Fibroblast of the aortic adventitia (primary cell): Measurements from ENCODE around the gene CDH23. TPM values are rescaled to one million over a fixed set of nuclear protein-coding genes. Genes with fewer than 3 reads are reported as not detected.

Experiments used
- DNase-seq: peaks from one replicate; pipeline ENCODE4 v3.0.0-alpha.2; 2010; ENCODE audit warnings: low read depth
- H3K4me3 ChIP-seq: 2 replicates; pipeline ENCODE4 v1.5.1; 2011; ENCODE audit warnings: low read depth, mild to moderate bottlenecking, control low read depth, low read length, moderate library complexity
- total RNA-seq: library from RNA; depleted of rRNA; stranded (reverse); fragments of >200 nt; gene quantifications from 2 replicates; pipeline ENCODE4 v1.2.3, GENCODE V29; 2012; ENCODE audit warnings: low replicate concordance
- TF ChIP-seq, protein P1 (sequence below): IDR thresholded peaks from 2 replicates; pipeline ENCODE4 v1.5.1; 2011; ENCODE audit warnings: mild to moderate bottlenecking, low read length, control low read depth, inconsistent platforms; ENCODE audit not compliant: insufficient read depth

The CDH23 gene
- total RNA-seq, 1 donor, result 0.27 TPM

DNA sequence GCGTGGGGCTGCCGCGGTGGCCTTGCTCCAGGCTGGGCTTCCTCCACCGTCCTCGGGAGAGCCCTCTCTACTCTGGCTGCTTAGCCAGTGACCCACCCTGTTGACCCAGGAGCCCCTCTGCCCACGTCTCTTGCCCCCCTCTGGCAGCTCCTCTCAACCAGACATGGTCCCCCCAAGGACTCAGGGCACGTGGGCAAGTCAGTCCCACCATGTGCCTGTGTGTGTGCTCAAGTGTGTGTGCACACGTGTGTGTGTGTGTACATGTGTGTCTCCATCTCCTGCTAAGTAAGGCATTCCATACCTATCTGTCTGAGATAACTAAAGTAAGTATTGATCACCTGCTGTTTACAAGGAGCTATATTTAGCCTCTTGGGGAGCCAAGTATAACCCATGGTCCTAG is 221.9 kb downstream of the CDH23 start:
- DNase-seq, result no peak
- TF ChIP-seq, protein P1, sequence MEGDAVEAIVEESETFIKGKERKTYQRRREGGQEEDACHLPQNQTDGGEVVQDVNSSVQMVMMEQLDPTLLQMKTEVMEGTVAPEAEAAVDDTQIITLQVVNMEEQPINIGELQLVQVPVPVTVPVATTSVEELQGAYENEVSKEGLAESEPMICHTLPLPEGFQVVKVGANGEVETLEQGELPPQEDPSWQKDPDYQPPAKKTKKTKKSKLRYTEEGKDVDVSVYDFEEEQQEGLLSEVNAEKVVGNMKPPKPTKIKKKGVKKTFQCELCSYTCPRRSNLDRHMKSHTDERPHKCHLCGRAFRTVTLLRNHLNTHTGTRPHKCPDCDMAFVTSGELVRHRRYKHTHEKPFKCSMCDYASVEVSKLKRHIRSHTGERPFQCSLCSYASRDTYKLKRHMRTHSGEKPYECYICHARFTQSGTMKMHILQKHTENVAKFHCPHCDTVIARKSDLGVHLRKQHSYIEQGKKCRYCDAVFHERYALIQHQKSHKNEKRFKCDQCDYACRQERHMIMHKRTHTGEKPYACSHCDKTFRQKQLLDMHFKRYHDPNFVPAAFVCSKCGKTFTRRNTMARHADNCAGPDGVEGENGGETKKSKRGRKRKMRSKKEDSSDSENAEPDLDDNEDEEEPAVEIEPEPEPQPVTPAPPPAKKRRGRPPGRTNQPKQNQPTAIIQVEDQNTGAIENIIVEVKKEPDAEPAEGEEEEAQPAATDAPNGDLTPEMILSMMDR, result no peak
- H3K4me3 ChIP-seq, result no peak overlapping the region

DNA sequence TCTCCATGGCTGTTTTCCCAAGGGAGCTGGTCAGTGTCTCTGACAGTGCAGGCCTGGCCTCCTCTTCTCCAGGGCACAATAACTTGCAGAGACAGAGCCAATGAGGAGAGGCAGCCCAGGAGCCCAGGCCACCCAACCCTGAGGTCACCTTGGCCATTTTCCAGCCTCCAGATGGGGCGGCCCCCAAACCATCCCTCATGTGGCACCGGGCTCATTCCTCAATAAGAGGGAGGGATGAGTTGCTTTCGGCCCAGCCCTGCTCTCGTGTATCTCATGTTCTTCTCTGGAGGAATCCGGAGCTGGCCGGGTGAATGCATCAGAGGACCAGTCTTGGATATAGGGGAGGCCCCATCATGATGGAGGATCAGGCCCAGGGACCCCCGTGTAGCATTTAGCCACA is 223.9 kb downstream of the CDH23 start:
- DNase-seq, result no peak
- TF ChIP-seq, protein P1, result no peak
- no peak overlapping the region for H3K4me3 ChIP-seq

DNA sequence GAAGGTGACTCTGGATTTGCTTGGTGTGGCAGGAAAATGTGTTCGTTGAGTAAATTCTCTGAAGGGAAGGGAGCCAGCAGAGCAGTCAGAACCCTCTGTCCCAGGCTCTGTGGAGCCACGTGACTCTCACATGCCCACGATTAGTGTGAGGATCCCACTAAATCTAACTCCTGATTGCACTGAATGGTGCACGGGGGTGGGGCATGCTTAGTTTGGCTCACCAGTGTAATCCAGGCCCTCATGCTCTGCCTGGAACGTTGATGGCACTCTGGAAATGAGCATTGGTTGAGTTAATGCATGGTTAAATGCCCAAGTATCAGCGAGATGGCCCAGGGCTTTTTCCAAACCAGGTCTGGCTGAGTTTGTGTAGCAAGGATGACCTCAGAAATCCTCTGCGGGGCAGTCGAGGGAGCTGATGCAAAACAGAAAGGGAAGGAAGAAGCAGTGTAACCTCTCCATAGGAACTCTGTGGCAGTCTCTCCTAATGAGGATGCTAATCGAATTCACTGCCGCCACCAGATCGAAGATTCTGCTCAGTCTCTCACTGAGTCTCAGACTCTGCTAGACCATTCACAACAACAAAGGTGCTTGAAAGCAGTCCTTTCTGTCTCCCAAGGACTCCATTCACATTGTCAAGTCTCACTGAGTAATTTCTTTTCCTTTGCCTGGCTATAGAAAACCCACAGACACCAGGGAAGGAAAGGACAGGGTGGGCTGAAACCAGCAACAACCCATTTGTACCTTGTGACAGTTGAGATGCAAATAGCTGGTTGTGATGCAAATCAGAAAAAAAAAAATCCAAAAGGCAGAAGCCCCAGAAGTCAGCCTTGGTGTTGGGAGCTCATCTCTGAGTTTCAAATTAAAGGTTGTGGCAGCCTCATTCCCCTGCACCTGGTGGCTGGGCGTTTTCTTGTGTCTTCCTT is 224.8 kb downstream of the CDH23 start:
- TF ChIP-seq, protein P1, result no peak
- DNase-seq, result peak; percentile 15
- H3K4me3 ChIP-seq, result no peak overlapping the region

DNA sequence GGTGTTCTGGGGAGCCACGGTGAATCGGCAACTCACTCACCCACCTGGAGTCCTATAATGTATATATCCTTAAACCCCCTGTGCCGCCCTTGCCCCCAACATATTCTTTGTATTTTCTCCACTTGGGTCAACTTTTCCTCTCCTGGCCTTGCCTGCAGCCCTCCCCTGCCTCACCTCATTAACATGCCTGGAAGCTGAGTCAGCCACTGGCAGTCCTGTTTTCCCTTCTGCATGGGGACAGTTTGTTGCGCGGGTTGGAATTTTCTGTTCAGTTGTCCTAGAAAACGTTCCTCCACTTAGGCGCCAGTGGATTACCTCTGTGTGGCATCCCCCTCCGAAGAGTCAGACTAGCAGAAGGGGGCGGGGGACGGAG is 225.4 kb downstream of the CDH23 start:
- DNase-seq, result peak; percentile 27
- TF ChIP-seq, protein P1, result no peak
- no peak overlapping the region for H3K4me3 ChIP-seq

DNA sequence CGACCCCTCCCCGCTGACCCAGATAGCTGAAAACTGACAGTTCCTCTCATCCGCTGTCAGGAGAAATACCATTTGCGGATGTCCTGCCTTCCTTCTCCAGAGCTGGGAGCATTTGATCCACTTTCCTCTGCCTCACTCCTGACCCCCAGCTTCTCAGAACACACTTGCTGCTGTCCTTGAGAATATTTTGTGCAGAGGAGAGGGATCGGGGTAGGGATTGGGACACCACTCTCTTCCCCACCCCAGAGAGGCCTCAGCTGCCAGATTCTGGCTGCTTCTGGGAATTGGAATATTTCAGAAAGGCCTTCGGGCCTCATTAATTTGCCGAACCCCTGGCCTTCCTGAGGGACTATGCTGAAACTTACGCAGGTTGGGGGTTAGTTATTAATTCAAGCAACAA is 225.9 kb downstream of the CDH23 start:
- DNase-seq, result no peak
- H3K4me3 ChIP-seq, result no peak overlapping the region
- TF ChIP-seq, protein P1, result no peak

DNA sequence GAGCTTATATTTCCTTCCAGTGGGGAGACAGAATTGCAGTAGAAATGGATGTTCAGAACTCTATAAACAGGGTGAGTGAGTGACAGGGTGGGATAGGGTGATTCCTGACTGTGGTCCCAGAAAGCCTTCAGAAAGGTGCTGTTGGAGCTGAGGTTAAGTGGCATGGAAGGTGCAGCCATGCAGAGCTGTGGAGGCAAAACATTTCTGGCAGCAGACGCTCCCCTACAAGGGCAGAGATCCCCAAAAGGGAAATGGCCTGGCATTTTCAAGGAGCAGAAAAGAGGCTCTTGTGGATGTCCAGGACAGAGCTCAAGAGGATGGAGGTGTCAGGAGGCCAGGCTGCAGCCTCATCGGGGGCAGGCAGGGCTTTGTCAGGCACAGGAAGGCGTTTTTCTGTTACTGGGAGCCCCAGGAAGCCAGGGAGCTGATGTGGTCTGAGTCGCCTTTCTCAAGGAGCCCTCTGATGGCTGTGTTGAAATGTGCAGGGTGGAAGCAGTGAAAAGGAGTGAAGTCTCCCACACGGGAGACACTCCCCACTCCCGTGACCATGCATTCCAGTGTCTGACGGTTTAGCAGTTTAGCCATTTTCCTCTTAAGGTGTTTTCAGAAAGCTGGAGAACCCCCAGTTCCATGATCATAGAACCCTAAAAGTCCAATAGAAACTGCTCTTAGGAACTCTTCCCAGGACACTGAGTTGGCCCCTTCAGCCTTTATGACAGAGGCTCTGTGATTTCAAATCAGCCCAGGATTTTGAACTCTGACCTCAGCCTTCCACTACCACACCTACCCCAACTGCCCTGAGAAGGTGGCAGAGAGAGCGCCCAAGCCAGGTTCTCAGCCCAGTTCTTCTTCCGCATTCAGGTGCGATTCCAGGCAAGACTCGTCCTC is 226.6 kb downstream of the CDH23 start:
- TF ChIP-seq, protein P1, result peak; percentile 24

More for the DNA sequence above, 226.6 kb downstream of the CDH23 start:
- DNase-seq, result peak; percentile 28
- no peak overlapping the region for H3K4me3 ChIP-seq
